Left kidney (tissue), 2 donors: ENCODE measurements around the gene LENG8. TPM values are rescaled to one million over a fixed set of nuclear protein-coding genes. Genes with fewer than 3 reads are reported as not detected.
"Not testable (repeated sequence)": the region's sequence is repeated elsewhere in the genome, so short reads cannot be mapped to it uniquely, and the experiment has no call there.

Source experiments
- DNase-seq: peaks from one replicate; pipeline ENCODE4 v3.0.0-alpha.2; 2013
- polyA plus RNA-seq: library from polyadenylated mRNA; unstranded; fragments of 120-200 nt; gene quantifications from one replicate; pipeline ENCODE4 v1.2.1, GENCODE V29; 2013; ENCODE audit not compliant: insufficient read length

Gene LENG8
- polyA plus RNA-seq, 1 donor: 189 TPM

- DNase-seq: no peak
Measured at GRCh38 chr19:54480051-54480450, 31.1 kb downstream of the LENG8 start.

- DNase-seq: no peak
Measured at GRCh38 chr19:54481326-54481930, 32.4 kb downstream of the LENG8 start.

- no peak for DNase-seq
Measured at GRCh38 chr19:54482889-54483288, 33.9 kb downstream of the LENG8 start.

- DNase-seq: no peak
Measured at GRCh38 chr19:54484451-54484850, 35.5 kb downstream of the LENG8 start.

GRCh38 chr19:54485851-54486250, 36.9 kb downstream of the LENG8 start:
- no peak for DNase-seq

- DNase-seq: no peak
Measured at GRCh38 chr19:54489341-54489740, 40.3 kb downstream of the LENG8 start.

- DNase-seq: no peak
Measured at GRCh38 chr19:54489766-54490165, 40.8 kb downstream of the LENG8 start.

- no peak for DNase-seq
Measured at GRCh38 chr19:54492568-54492967, 43.6 kb downstream of the LENG8 start.

GRCh38 chr19:54493056-54493455, 44.1 kb downstream of the LENG8 start:
- not testable (repeated sequence) for DNase-seq

- no peak for DNase-seq
Measured at GRCh38 chr19:54493967-54494585, 45.1 kb downstream of the LENG8 start.

GRCh38 chr19:54495284-54495683, 46.3 kb downstream of the LENG8 start:
- DNase-seq: not testable (repeated sequence)

- DNase-seq: not testable (repeated sequence)
Measured at GRCh38 chr19:54497747-54498450, 48.9 kb downstream of the LENG8 start.

- not testable (repeated sequence) for DNase-seq
Measured at GRCh38 chr19:54498451-54498772, 49.4 kb downstream of the LENG8 start.

- DNase-seq: no peak
Measured at GRCh38 chr19:54502518-54503048, 53.6 kb downstream of the LENG8 start, which contains the start of gene LAIR2. Gene LAIR2 (plus strand): TSS chr19:54502831. CDS start chr19:54502919, 88 bp downstream.

- DNase-seq: not testable (repeated sequence)
Measured at GRCh38 chr19:54505542-54505941, 56.5 kb downstream of the LENG8 start.

- DNase-seq: no peak
Measured at GRCh38 chr19:54506079-54506478, 57.1 kb downstream of the LENG8 start.

- not testable (repeated sequence) for DNase-seq
Measured at GRCh38 chr19:54507038-54507717, 58.2 kb downstream of the LENG8 start.

GRCh38 chr19:54507824-54508223, 58.8 kb downstream of the LENG8 start:
- no peak for DNase-seq

GRCh38 chr19:54508487-54508886, 59.5 kb downstream of the LENG8 start:
- DNase-seq: not testable (repeated sequence)

- DNase-seq: not testable (repeated sequence)
Measured at GRCh38 chr19:54509200-54509940, 60.4 kb downstream of the LENG8 start.
